GM18951 (cell line): ENCODE measurements around the gene IGF2BP1.
"Not testable (repeated sequence)": the region's sequence is repeated elsewhere in the genome, so short reads cannot be mapped to it uniquely, and the experiment has no call there.

Experiments used
- POLR2A ChIP-seq: IDR thresholded peaks from 4 replicates; pipeline ENCODE4 v1.6.1; 2011; ENCODE audit warnings: mild to moderate bottlenecking; ENCODE audit not compliant: insufficient read length, insufficient read depth; ENCODE audit errors: extremely low read depth
- in situ Hi-C: fragments of 300-500 bp; cut with MboI; formaldehyde crosslinking; loops from one replicate; pipeline ENCODE4 v1.12.0; 2022; ENCODE audit warnings: low sequenced_read_pairs, mixed read lengths, inconsistent platforms; ENCODE audit not compliant: unreplicated experiment

The IGF2BP1 gene

GRCh38 chr17:49071106-49071505 is 73.9 kb downstream of the IGF2BP1 start:
- TF ChIP-seq POLR2A = no peak
- in situ Hi-C loops = no loop called here

GRCh38 chr17:49074851-49075540 is 77.8 kb downstream of the IGF2BP1 start:
- in situ Hi-C loops = no loop called here
- TF ChIP-seq POLR2A = no peak

GRCh38 chr17:49076573-49077384 is 79.6 kb downstream of the IGF2BP1 start:
- in situ Hi-C loops = no loop called here
- TF ChIP-seq POLR2A = no peak

GRCh38 chr17:49078248-49078647 is 81.1 kb downstream of the IGF2BP1 start:
- in situ Hi-C loops = no loop called here

GRCh38 chr17:49079840-49080663 is 82.9 kb downstream of the IGF2BP1 start:
- no peak for TF ChIP-seq POLR2A
- in situ Hi-C loops = no loop called here

More at GRCh38 chr17:49078248-49078647, 81.1 kb downstream of the IGF2BP1 start:
- TF ChIP-seq POLR2A = no peak

- in situ Hi-C loops = no loop called here
- no peak for TF ChIP-seq POLR2A
These were observed 85.0 kb downstream of the IGF2BP1 start for GRCh38 chr17:49082231-49082630.

- in situ Hi-C loops = not testable (repeated sequence)
These were observed 87.9 kb downstream of the IGF2BP1 start for GRCh38 chr17:49085046-49085445.

GRCh38 chr17:49085565-49086315 is 88.6 kb downstream of the IGF2BP1 start:
- no peak for TF ChIP-seq POLR2A
- in situ Hi-C loops = no loop called here

GRCh38 chr17:49086316-49086605 is 89.1 kb downstream of the IGF2BP1 start:
- TF ChIP-seq POLR2A = no peak
- in situ Hi-C loops = no loop called here

GRCh38 chr17:49086649-49087048 is 89.5 kb downstream of the IGF2BP1 start:
- no peak for TF ChIP-seq POLR2A

GRCh38 chr17:49089094-49089493 is 91.9 kb downstream of the IGF2BP1 start:
- no peak for TF ChIP-seq POLR2A

More at GRCh38 chr17:49086649-49087048, 89.5 kb downstream of the IGF2BP1 start:
- in situ Hi-C loops = no loop called here

GRCh38 chr17:49090878-49091594 is 93.9 kb downstream of the IGF2BP1 start:
- in situ Hi-C loops = no loop called here
- no peak for TF ChIP-seq POLR2A

More at GRCh38 chr17:49089094-49089493, 91.9 kb downstream of the IGF2BP1 start:
- in situ Hi-C loops = no loop called here

GRCh38 chr17:49093131-49093530 is 95.9 kb downstream of the IGF2BP1 start:
- no peak for TF ChIP-seq POLR2A
- in situ Hi-C loops = no loop called here
